ENCODE results near the gene PREX1. TPM values are rescaled to one million over a fixed set of nuclear protein-coding genes. Genes with fewer than 3 reads are reported as not detected.
A peak's percentile ranks its signal among the peaks of the same experiment; 100 is the strongest.

Gene PREX1
- total RNA-seq, 3 donors from 2014 or later: 53.1 to 84.2 (median 65.1) TPM

- DNase-seq (ENCODE audit: low spot score in 2 of 2): no peak
- no peaks in the 10 kb centered on the region for H3K36me3 ChIP-seq
- H3K9me3 ChIP-seq: no peaks in the 10 kb centered on the region
- TF ChIP-seq POLR2A (IDR thresholded peaks at IDR 0.05) (no peak), POLR2AphosphoS5 (IDR thresholded peaks at IDR 0.05) (no peak)
- TF ChIP-seq, protein P1, sequence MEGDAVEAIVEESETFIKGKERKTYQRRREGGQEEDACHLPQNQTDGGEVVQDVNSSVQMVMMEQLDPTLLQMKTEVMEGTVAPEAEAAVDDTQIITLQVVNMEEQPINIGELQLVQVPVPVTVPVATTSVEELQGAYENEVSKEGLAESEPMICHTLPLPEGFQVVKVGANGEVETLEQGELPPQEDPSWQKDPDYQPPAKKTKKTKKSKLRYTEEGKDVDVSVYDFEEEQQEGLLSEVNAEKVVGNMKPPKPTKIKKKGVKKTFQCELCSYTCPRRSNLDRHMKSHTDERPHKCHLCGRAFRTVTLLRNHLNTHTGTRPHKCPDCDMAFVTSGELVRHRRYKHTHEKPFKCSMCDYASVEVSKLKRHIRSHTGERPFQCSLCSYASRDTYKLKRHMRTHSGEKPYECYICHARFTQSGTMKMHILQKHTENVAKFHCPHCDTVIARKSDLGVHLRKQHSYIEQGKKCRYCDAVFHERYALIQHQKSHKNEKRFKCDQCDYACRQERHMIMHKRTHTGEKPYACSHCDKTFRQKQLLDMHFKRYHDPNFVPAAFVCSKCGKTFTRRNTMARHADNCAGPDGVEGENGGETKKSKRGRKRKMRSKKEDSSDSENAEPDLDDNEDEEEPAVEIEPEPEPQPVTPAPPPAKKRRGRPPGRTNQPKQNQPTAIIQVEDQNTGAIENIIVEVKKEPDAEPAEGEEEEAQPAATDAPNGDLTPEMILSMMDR (IDR thresholded peaks at IDR 0.05): no peak
- no peak overlapping the region for H3K27ac ChIP-seq
- intact Hi-C loops (cut with DNase I; ENCODE audit: low total_unique reads): no loop called here
- no peaks in the 10 kb centered on the region for H3K27me3 ChIP-seq
- H3K4me1 ChIP-seq: no peaks in the 10 kb centered on the region
- H3K4me3 ChIP-seq: no peak overlapping the region
Measured at GRCh38 chr20:48610996-48611395, 216.8 kb downstream of the PREX1 start.

- H3K4me3 ChIP-seq: no peak overlapping the region
- no peaks in the 10 kb centered on the region for H3K9me3 ChIP-seq
- TF ChIP-seq POLR2A (IDR thresholded peaks at IDR 0.05) (no peak), POLR2AphosphoS5 (IDR thresholded peaks at IDR 0.05) (no peak)
- TF ChIP-seq, protein P1 (IDR thresholded peaks at IDR 0.05): no peak
- no peaks in the 10 kb centered on the region for H3K4me1 ChIP-seq
- H3K27ac ChIP-seq: no peak overlapping the region
- intact Hi-C loops (cut with DNase I; ENCODE audit: low total_unique reads): no loop called here
- peaks cover 0 to 4% of the 10 kb centered on the region in 2 donors for H3K27me3 ChIP-seq
- no peaks in the 10 kb centered on the region for H3K36me3 ChIP-seq
- DNase-seq (ENCODE audit: low spot score in 2 of 2): peak in 1 of 2 donors; percentile 30
Measured at GRCh38 chr20:48609491-48609978, 218.3 kb downstream of the PREX1 start.

DNA sequence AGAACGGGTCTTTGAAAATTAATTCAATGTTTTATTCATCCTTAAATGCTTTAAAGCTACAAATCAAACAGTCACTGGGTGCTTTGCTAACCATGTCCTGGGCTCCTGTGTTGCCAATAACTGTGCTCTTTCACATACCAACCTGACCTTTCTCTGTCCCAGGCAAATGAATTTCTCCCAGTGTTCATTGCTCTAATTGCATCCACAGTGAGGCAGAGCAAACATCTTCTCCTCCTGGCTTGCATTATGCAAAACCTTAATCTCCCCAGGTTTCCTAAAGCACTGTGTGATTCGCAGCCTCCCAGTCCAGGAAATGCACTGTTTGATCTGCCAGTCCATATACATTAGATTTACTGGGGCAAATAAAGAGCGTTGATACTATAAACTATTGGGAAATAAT is 219.0 kb downstream of the PREX1 start:
- H3K36me3 ChIP-seq: no peaks in the 10 kb centered on the region
- H3K4me3 ChIP-seq: no peak overlapping the region
- peaks cover 0 to 4% of the 10 kb centered on the region in 2 donors for H3K27me3 ChIP-seq
- no peak for TF ChIP-seq POLR2A (IDR thresholded peaks at IDR 0.05)
- TF ChIP-seq, protein P1 (IDR thresholded peaks at IDR 0.05): no peak
- no peak for TF ChIP-seq POLR2AphosphoS5 (IDR thresholded peaks at IDR 0.05)
- DNase-seq (ENCODE audit: low spot score in 2 of 2): no peak
- no peak overlapping the region for H3K27ac ChIP-seq
- H3K9me3 ChIP-seq: no peaks in the 10 kb centered on the region
- intact Hi-C loops (cut with DNase I; ENCODE audit: low total_unique reads): no loop called here
- no peaks in the 10 kb centered on the region for H3K4me1 ChIP-seq

GRCh38 chr20:48607544-48607865 is 220.3 kb downstream of the PREX1 start:
- intact Hi-C loops (cut with DNase I; ENCODE audit: low total_unique reads): no loop called here
- TF ChIP-seq, protein P1 (IDR thresholded peaks at IDR 0.05): no peak
- TF ChIP-seq POLR2AphosphoS5 (IDR thresholded peaks at IDR 0.05) (no peak), POLR2A (IDR thresholded peaks at IDR 0.05) (no peak)
- no peaks in the 10 kb centered on the region for H3K4me1 ChIP-seq
- no peaks in the 10 kb centered on the region for H3K36me3 ChIP-seq
- DNase-seq (ENCODE audit: low spot score in 2 of 2): no peak
- H3K4me3 ChIP-seq: no peak overlapping the region
- no peaks in the 10 kb centered on the region for H3K9me3 ChIP-seq
- H3K27ac ChIP-seq: no peak overlapping the region
- H3K27me3 ChIP-seq: peaks cover 0 to 4% of the 10 kb centered on the region in 2 donors

DNA sequence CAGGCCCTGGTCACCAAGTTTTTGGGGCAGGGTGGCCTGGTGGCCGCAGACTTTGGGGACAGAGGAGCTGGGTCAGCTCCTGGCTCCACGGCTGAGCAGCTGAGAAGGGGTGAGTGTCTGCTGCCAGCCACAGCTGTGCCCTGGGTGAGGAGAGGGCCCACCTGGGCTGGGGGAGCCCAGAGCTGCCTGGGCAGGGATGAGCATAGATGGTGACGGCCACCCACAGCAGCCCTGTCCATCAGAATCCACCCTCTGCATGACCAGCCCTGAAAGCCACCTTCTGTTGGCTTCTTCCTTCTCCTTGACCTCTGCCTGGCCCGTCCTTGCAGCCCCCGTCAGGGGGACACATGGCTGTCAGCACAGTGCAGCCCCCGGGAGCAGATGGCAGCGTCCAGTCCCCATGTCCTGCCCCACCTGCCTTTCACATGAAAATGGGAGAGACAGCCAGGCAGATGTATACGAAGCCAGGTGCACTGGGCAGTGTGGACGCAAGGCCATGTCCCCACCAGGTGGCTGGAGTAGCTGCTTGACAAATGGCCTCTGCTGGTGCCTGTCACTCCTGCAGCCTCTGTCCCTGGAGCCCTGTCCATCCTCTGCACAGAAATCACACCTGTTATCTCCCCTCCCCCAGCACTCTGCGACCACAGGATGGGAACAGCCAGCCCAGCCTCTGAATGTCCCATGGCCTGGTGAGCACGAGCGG is 220.8 kb downstream of the PREX1 start:
- no peaks in the 10 kb centered on the region for H3K4me1 ChIP-seq
- peaks cover 0 to 4% of the 10 kb centered on the region in 2 donors for H3K27me3 ChIP-seq
- intact Hi-C loops (cut with DNase I; ENCODE audit: low total_unique reads): no loop called here
- H3K4me3 ChIP-seq: no peak overlapping the region
- no peaks in the 10 kb centered on the region for H3K36me3 ChIP-seq
- DNase-seq (ENCODE audit: low spot score in 2 of 2): peak in 1 of 2 donors; percentile 33
- TF ChIP-seq, protein P1 (IDR thresholded peaks at IDR 0.05): no peak
- TF ChIP-seq POLR2A (IDR thresholded peaks at IDR 0.05) (no peak), POLR2AphosphoS5 (IDR thresholded peaks at IDR 0.05) (no peak)
- no peaks in the 10 kb centered on the region for H3K9me3 ChIP-seq
- no peak overlapping the region for H3K27ac ChIP-seq
